Measurements from ENCODE around the gene TRRAP. TPM values are rescaled to one million over a fixed set of nuclear protein-coding genes. Genes with fewer than 3 reads are reported as not detected.

The TRRAP gene
- polyA plus RNA-seq, 1 donor (not counting 4 experiments of a cell fraction or from before 2014, with no cell fraction given) = 6.1 TPM

DNA sequence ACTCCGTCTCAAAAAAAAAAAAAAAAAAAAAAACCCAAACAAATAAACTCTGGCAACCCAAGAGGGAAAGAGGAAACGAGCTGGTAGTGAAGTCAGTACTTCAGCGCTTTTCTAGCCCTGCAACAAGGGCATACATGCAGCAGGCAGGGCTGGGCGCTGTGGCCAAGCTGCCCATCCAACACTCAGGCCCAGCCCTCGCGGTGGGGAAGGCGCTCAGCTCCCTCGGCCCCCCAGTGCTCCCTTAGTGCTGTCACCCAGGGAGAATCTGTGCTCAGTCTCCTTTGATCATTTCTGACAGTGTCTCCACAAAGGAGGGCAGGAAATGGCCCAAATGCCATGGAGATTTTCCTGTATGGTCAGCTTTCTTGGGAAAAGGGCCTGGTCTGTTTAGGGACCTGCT is 168.4 kb downstream of the TRRAP start:
- Histone ChIP-seq H3K36me3 (ENCODE audit: control insufficient read depth in 2 of 2, extremely low read depth in 1 of 2, insufficient read depth in 2 of 2, low read length in 2 of 2) (peaks cover 36 to 52% of the 10 kb centered on the region in 2 experiments), H4K20me1 (ENCODE audit: control insufficient read depth, extremely low read depth, insufficient read depth, low read length) (no peaks in the 10 kb centered on the region), H3K9me1 (ENCODE audit: control insufficient read depth, extremely low read depth, insufficient read depth, low read length) (no peaks in the 10 kb centered on the region), H3K27me3 (ENCODE audit: control insufficient read depth, extremely low read depth, insufficient read depth, low read length) (no peaks in the 10 kb centered on the region), H3K27ac (ENCODE audit: control insufficient read depth, insufficient read depth, low read length) (no peak overlapping the region), H3K4me3 (ENCODE audit: control insufficient read depth in 2 of 3, extremely low read depth in 1 of 3, insufficient read depth in 2 of 3, low read depth in 1 of 3, low read length in 3 of 3) (no peak overlapping the region), H3K9ac (ENCODE audit: control insufficient read depth, extremely low read depth, insufficient read depth, low read length) (no peak overlapping the region), H3K9me3 (ENCODE audit: control insufficient read depth, low read depth, low read length) (no peaks in the 10 kb centered on the region), H3K4me1 (ENCODE audit: control insufficient read depth, extremely low read depth, insufficient read depth, low read length) (no peaks in the 10 kb centered on the region), H3K4me2 (ENCODE audit: control insufficient read depth, extremely low read depth, insufficient read depth, low read depth, low read length) (no peak overlapping the region), H3K79me2 (ENCODE audit: control insufficient read depth, insufficient read depth, low read length) (peaks cover 12% of the 10 kb centered on the region), H2AFZ (ENCODE audit: control insufficient read depth, low read length) (no peak overlapping the region)
- no peak for DNase-seq (ENCODE audit: low read depth, low spot score)
- dilution Hi-C loops (cut with MboI; ENCODE audit: extremely low pct_ligation_motif_present, low sequenced_read_pairs) = no loop called here
- TF ChIP-seq CTCF (optimal IDR thresholded peaks at IDR 0.05 in 1 of 3, IDR thresholded peaks at IDR 0.05 in 1 of 3, conservative IDR thresholded peaks at IDR 0.05 in 1 of 3; ENCODE audit: extremely low read depth in 1 of 3, insufficient read depth in 2 of 3, low read length in 3 of 3) (no peak), EZH2 (IDR thresholded peaks at IDR 0.05; ENCODE audit: low read length) (no peak)
- no peak for FAIRE-seq

GRCh38 chr7:99047526-99048077 is 169.3 kb downstream of the TRRAP start:
- Histone ChIP-seq H3K9me1 (ENCODE audit: control insufficient read depth, extremely low read depth, insufficient read depth, low read length) (no peaks in the 10 kb centered on the region), H3K79me2 (ENCODE audit: control insufficient read depth, insufficient read depth, low read length) (peaks cover 12% of the 10 kb centered on the region), H3K27ac (ENCODE audit: control insufficient read depth, insufficient read depth, low read length) (no peak overlapping the region), H4K20me1 (ENCODE audit: control insufficient read depth, extremely low read depth, insufficient read depth, low read length) (no peaks in the 10 kb centered on the region), H3K27me3 (ENCODE audit: control insufficient read depth, extremely low read depth, insufficient read depth, low read length) (no peaks in the 10 kb centered on the region), H3K9ac (ENCODE audit: control insufficient read depth, extremely low read depth, insufficient read depth, low read length) (no peak overlapping the region), H3K4me2 (ENCODE audit: control insufficient read depth, extremely low read depth, insufficient read depth, low read depth, low read length) (no peak overlapping the region), H3K4me3 (ENCODE audit: control insufficient read depth in 2 of 3, extremely low read depth in 1 of 3, insufficient read depth in 2 of 3, low read depth in 1 of 3, low read length in 3 of 3) (no peak overlapping the region), H3K9me3 (ENCODE audit: control insufficient read depth, low read depth, low read length) (no peaks in the 10 kb centered on the region), H3K36me3 (ENCODE audit: control insufficient read depth in 2 of 2, extremely low read depth in 1 of 2, insufficient read depth in 2 of 2, low read length in 2 of 2) (peaks cover 40 to 57% of the 10 kb centered on the region in 2 experiments), H3K4me1 (ENCODE audit: control insufficient read depth, extremely low read depth, insufficient read depth, low read length) (no peaks in the 10 kb centered on the region), H2AFZ (ENCODE audit: control insufficient read depth, low read length) (no peak overlapping the region)
- no peak for TF ChIP-seq EZH2 (IDR thresholded peaks at IDR 0.05; ENCODE audit: low read length)
- TF ChIP-seq CTCF (optimal IDR thresholded peaks at IDR 0.05 in 1 of 3, IDR thresholded peaks at IDR 0.05 in 1 of 3, conservative IDR thresholded peaks at IDR 0.05 in 1 of 3; ENCODE audit: extremely low read depth in 1 of 3, insufficient read depth in 2 of 3, low read length in 3 of 3) = no peak
- no peak for FAIRE-seq
- DNase-seq (ENCODE audit: low read depth, low spot score) = no peak
- dilution Hi-C loops (cut with MboI; ENCODE audit: extremely low pct_ligation_motif_present, low sequenced_read_pairs) = no loop called here
